Measurements from ENCODE around the gene PARK7. TPM values are rescaled to one million over a fixed set of nuclear protein-coding genes. Genes with fewer than 3 reads are reported as not detected.
"Not testable (repeated sequence)": the region's sequence is repeated elsewhere in the genome, so short reads cannot be mapped to it uniquely, and the experiment has no call there.

PARK7 gene
- total RNA-seq, 4 donors from 2014 or later, result 48.2 to 85.8 (median 73.5) TPM

DNA sequence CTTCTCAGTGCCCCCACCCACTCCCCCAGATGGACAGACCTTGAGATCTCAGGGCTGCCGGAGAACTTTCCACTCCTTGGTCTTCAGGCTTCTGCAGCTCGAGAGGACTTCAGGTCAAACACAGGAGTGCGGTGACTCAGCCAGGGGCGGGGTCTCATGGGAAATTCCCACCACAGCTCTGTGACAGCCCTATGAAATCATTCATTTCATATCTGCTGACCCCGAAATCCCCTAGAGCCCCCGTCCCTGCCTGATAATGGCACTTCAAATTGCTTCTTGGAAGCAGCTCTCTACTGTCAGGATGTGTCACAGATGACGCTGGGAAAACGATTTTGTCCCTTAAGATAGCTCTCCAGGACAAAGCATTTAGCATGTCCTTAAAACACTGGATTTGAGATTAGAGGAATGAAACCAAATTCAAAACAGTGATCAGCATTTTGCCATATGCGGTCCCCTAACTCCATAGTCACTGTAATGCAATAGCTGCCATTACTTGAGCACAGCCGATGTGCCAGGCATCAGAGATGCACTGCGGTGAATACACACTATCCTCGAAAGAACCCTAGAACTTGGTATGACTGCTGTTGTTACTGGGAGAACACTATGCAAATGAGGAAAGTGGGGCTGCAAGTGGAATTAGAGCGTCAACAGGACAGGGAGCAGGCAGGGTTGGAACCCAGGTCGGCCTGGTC is 20.6 kb upstream of the PARK7 start, which contains the start of gene TNFRSF9:
TSS of gene TNFRSF9 (minus strand) at position 95 of the 692 bp plus-strand sequence. CDS start 845 bp downstream, outside the sequence.
- Histone ChIP-seq H3K4me3 (no peak within 1 kb of the TSS), H3K9me3 (no peaks in the 10 kb centered on the region), H3K27me3 (no peaks in the 10 kb centered on the region), H3K27ac (no peak within 1 kb of the TSS), H3K4me1 (peaks cover 0 to 10% (median 0%) of the 10 kb centered on the region in 4 donors), H3K36me3 (no peaks in the 10 kb centered on the region)
- DNase-seq, result peak in 1 of 3 donors; percentile 55
- TF ChIP-seq, protein P1, sequence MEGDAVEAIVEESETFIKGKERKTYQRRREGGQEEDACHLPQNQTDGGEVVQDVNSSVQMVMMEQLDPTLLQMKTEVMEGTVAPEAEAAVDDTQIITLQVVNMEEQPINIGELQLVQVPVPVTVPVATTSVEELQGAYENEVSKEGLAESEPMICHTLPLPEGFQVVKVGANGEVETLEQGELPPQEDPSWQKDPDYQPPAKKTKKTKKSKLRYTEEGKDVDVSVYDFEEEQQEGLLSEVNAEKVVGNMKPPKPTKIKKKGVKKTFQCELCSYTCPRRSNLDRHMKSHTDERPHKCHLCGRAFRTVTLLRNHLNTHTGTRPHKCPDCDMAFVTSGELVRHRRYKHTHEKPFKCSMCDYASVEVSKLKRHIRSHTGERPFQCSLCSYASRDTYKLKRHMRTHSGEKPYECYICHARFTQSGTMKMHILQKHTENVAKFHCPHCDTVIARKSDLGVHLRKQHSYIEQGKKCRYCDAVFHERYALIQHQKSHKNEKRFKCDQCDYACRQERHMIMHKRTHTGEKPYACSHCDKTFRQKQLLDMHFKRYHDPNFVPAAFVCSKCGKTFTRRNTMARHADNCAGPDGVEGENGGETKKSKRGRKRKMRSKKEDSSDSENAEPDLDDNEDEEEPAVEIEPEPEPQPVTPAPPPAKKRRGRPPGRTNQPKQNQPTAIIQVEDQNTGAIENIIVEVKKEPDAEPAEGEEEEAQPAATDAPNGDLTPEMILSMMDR (IDR thresholded peaks at IDR 0.05), result no peak
- no peak for TF ChIP-seq POLR2A (IDR thresholded peaks at IDR 0.05)

DNA sequence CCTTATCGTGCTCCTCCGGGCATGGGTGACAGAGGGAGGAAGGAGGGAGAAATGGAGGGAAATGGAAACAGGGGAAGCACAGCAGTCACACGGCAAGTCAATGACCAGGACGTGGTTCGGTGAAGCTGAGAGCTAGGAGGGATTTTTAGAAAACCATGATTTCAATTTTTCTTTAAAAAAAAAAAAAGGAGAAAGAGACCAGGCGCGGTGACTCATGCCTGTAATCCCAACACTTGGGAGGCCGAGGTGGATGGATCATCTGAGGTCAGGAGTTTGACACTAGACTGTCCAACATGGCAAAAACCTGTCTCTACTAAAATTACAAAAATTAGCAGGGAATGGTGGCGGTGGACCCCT is 20.1 kb upstream of the PARK7 start:
- H3K4me3 ChIP-seq, result no peak overlapping the region
- H3K9me3 ChIP-seq, result no peaks in the 10 kb centered on the region
- H3K27me3 ChIP-seq, result no peaks in the 10 kb centered on the region
- DNase-seq, result no peak
- TF ChIP-seq, protein P1 (IDR thresholded peaks at IDR 0.05), result no peak
- TF ChIP-seq POLR2A (IDR thresholded peaks at IDR 0.05), result no peak
- no peak overlapping the region for H3K27ac ChIP-seq
- H3K36me3 ChIP-seq, result no peaks in the 10 kb centered on the region
- H3K4me1 ChIP-seq, result peaks cover 0 to 10% (median 0%) of the 10 kb centered on the region in 4 donors

DNA sequence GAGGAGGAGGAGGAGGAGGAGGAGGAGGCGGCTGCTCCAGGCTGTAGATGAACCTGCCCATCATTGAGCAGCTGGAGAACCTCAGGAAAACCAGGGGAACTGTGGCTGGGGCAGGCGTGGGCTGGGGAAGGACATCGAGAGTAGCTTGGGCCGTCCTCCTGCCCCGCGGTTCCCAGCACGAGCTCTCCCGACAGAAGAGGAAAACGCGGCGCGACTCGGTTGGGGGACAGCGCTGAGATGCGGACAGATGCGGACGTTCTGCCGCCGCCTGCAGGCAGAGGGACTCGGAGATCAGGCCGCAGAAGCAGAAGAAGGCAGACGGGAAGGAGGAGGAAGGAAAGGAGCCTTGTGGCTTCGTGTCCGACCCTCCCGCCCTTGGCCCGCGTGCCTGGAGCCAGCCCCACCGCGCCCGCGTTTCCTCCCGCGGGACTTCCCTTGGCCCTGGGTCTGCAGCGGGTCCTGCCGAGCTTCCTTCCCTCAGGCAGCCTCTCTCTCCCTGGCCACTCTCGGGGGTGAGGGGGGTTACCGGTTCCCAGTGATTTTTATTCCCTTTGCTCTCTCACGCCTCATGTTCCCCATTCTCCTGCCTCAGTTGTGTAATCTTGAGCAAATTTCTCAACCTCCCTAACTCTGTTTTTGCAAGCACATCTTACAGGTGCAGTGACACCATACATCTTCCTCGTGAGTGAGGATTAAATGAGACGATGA is 19.1 kb upstream of the PARK7 start:
- no peaks in the 10 kb centered on the region for H3K9me3 ChIP-seq
- peak overlapping the region in 2 of 4 donors; percentile 38 to 43 for H3K27ac ChIP-seq
- peaks cover 0 to 10% (median 0%) of the 10 kb centered on the region in 4 donors for H3K4me1 ChIP-seq
- DNase-seq, result peak; percentile 53 to 72 (median 62)
- no peaks in the 10 kb centered on the region for H3K27me3 ChIP-seq
- no peaks in the 10 kb centered on the region for H3K36me3 ChIP-seq
- H3K4me3 ChIP-seq, result peak overlapping the region; percentile 24 to 38 (median 36)
- TF ChIP-seq, protein P1 (IDR thresholded peaks at IDR 0.05), result peak in 3 of 6 experiments; percentile 26 to 31 (median 28)
- no peak for TF ChIP-seq POLR2A (IDR thresholded peaks at IDR 0.05)

DNA sequence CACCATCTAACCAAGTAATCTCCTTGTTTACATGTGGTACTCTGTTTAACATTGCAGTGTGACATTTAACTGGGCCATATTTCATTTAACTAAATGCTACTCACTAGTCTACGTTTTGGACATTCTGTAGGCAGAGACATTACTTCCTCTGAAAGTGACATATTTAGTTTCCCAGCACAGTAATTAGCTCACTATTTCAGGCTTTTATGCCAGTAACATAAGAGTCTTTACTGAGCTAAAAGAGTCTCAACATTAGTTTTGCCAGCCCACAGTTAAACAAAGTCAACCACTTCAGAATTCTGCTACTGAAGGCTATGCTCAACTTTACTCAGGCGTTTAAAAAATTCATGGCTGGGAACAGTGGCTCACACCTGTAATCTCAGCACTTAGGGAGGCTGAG is 18.3 kb upstream of the PARK7 start:
- H3K27me3 ChIP-seq, result no peaks in the 10 kb centered on the region

DNA sequence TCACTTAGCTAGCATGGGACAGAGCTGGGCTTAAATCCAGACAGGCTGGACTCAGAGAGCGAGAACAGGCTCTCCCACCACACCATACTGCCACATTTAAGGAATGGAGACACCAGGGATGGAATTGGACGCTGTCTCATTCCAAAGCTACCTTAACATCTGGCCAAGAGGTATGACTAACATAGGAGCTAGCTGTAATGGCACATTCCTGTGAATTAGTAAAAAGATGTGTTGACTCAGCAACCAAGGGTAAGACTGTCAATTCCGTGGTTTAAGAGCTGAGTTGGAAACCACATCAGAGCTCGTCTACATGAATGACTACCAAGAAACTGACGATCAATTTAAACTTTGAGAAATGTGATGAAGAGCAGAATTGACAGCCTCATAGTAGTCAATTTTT is 12.6 kb upstream of the PARK7 start:
- H3K4me1 ChIP-seq, result no peaks in the 10 kb centered on the region
- H3K27ac ChIP-seq, result no peak overlapping the region
- no peak for TF ChIP-seq POLR2A (IDR thresholded peaks at IDR 0.05)
- TF ChIP-seq, protein P1 (IDR thresholded peaks at IDR 0.05), result no peak
- H3K27me3 ChIP-seq, result no peaks in the 10 kb centered on the region
- no peaks in the 10 kb centered on the region for H3K9me3 ChIP-seq
- no peaks in the 10 kb centered on the region for H3K36me3 ChIP-seq
- no peak overlapping the region for H3K4me3 ChIP-seq
- DNase-seq, result no peak

More for the DNA sequence above, 18.3 kb upstream of the PARK7 start:
- H3K4me1 ChIP-seq, result peaks cover 0 to 10% (median 0%) of the 10 kb centered on the region in 4 donors
- no peak for TF ChIP-seq POLR2A (IDR thresholded peaks at IDR 0.05)
- TF ChIP-seq, protein P1 (IDR thresholded peaks at IDR 0.05), result no peak
- H3K27ac ChIP-seq, result no peak overlapping the region
- no peaks in the 10 kb centered on the region for H3K36me3 ChIP-seq
- H3K4me3 ChIP-seq, result no peak overlapping the region
- no peaks in the 10 kb centered on the region for H3K9me3 ChIP-seq
- no peak for DNase-seq

DNA sequence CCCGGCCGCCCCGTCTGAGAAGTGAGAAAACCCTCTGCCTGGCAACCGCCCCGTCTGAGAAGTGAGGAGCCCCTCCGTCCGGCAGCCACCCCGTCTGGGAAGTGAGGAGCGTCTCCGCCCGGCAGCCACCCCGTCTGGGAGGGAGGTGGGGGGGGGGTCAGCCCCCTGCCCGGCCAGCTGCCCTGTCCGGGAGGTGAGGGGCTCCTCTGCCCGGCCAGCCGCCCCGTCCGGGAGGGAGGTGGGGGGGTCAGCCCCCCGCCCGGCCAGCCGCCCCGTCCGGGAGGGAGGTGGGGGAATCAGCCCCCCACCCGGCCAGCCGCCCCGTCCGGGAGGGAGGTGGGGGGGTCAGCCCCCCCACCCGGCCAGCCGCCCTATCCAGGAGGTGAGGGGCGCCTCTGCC is 8.7 kb upstream of the PARK7 start:
- not testable (repeated sequence) for H3K36me3 ChIP-seq, H3K4me3 ChIP-seq, H3K27me3 ChIP-seq, DNase-seq, H3K4me1 ChIP-seq, H3K27ac ChIP-seq, H3K9me3 ChIP-seq

All from Peyer's patch (tissue), 4 donors.